Measurements from ENCODE around the gene ATG9B.

GRCh38 chr7:150982351-150982750 is 41.9 kb downstream of the ATG9B start:
- TF ChIP-seq ZFP30 (CRISPR knock-in tag; IDR thresholded peaks at IDR 0.05) (no peak), ESRRG (CRISPR knock-in tag; IDR thresholded peaks at IDR 0.05) (no peak), ZNF565 (CRISPR knock-in tag; conservative IDR thresholded peaks at IDR 0.05; ENCODE audit: low read depth) (no peak), ZNF8 (CRISPR knock-in tag; IDR thresholded peaks at IDR 0.05) (no peak), CREB5 (CRISPR knock-in tag; IDR thresholded peaks at IDR 0.05; ENCODE audit: low read depth) (no peak), ZC3H10 (CRISPR knock-in tag; IDR thresholded peaks at IDR 0.05) (no peak)

Measured in SK-N-SH treated with all-trans-retinoic acid at 6 μM for 48 hours (cell line).